ENCODE measurements around the gene DNAJA4.
A peak's percentile ranks its signal among the peaks of the same experiment; 100 is the strongest.

DNAJA4 gene

DNA sequence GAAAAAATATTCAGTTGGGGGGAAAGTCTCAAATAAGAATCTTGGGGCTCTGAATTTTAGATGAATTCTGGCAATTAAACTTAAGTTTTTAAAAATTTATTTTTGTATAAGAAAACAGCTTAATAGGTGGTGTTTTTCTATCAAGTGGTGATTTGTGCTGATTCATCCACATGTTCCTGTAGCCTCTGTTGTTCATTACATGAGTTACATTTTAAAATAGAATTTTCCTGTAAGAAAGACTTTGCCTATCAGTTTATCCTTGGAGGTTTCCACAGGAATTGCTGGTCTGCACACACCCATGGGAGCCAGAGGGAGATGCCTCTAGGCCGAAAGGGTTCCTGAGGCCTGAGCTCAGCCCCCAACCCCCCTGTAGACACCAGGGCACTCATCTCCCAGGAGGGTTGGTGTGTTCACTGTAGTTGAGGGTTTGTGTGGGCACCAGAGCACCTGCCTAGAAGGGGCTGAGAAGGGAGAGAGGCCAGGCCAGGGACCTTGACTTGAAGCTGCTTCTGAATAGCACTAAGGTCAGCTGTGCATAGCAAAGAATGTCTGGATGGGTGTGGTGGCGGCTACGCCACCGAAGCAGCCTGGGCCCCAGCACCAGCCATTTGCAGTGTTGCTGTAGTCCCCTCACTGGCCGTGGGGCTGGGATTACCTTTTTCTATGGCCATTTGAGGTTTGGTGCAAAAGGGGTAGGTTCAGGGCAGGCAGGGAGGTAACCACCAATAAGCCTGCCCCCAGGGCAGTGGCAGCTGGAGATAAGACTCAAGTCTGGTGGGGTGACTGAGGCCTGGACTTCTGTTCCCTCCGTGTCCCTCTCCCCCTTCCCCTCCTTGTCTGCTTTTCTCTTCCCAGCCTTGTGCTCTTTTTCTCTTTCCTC, 11.9 kb downstream of the DNAJA4 start:
- Histone ChIP-seq H3K27ac (no peak overlapping the region), H3K4me3 (ENCODE audit: low read depth, low read length) (no peak overlapping the region), H3K27me3 (replicated peaks) (no peaks in the 10 kb centered on the region), H3K36me3 (replicated peaks) (peaks cover 4% of the 10 kb centered on the region)
- in situ Hi-C loops (cut with HindIII; ENCODE audit: low pct_ligation_motif_present, low sequenced_read_pairs), result no loop called here
- DNase-seq, result no peak
- TF ChIP-seq, protein P1, sequence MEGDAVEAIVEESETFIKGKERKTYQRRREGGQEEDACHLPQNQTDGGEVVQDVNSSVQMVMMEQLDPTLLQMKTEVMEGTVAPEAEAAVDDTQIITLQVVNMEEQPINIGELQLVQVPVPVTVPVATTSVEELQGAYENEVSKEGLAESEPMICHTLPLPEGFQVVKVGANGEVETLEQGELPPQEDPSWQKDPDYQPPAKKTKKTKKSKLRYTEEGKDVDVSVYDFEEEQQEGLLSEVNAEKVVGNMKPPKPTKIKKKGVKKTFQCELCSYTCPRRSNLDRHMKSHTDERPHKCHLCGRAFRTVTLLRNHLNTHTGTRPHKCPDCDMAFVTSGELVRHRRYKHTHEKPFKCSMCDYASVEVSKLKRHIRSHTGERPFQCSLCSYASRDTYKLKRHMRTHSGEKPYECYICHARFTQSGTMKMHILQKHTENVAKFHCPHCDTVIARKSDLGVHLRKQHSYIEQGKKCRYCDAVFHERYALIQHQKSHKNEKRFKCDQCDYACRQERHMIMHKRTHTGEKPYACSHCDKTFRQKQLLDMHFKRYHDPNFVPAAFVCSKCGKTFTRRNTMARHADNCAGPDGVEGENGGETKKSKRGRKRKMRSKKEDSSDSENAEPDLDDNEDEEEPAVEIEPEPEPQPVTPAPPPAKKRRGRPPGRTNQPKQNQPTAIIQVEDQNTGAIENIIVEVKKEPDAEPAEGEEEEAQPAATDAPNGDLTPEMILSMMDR (IDR thresholded peaks at IDR 0.05; ENCODE audit: low read depth, low read length, missing control alignments), result no peak

DNA sequence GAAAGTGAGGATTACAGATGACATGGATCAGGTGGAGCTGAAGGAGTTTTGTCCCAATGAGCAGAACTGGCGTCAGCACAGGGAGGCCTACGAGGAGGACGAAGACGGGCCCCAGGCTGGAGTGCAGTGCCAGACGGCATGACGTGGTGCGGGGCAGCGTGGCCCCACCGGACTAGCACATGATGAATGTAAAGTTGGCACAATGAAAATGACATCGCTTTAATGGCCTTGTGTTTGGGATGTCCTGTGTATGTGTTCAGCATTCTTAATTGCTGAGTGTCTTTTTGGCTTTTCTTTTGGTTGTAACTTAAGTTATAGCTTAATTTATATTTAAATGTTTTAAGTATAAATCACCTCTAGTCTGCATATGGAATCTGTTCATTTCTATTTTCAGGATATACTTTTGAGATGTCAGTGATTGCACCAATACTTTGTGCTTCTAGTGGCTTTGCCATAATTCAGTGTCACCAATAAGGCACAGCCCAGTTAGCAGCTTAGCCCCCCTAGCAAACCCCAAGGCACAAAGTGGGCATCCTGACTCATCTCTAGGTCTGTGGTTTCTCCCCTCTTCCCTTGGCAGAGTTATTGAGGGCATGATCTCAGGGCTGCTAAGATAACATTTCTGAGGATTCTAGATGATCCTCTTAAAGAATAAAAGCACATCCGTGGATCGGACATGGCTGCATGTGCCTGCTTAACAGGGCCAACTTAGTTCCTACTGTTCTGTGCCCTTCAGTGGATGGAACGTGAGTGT, 16.1 kb downstream of the DNAJA4 start:
- TF ChIP-seq, protein P1 (IDR thresholded peaks at IDR 0.05; ENCODE audit: low read depth, low read length, missing control alignments), result no peak
- Histone ChIP-seq H3K27ac (no peak overlapping the region), H3K27me3 (replicated peaks) (no peaks in the 10 kb centered on the region), H3K4me3 (ENCODE audit: low read depth, low read length) (no peak overlapping the region), H3K36me3 (replicated peaks) (peaks cover 25% of the 10 kb centered on the region)
- in situ Hi-C loops (cut with HindIII; ENCODE audit: low pct_ligation_motif_present, low sequenced_read_pairs), result no loop called here
- no peak for DNase-seq

DNA sequence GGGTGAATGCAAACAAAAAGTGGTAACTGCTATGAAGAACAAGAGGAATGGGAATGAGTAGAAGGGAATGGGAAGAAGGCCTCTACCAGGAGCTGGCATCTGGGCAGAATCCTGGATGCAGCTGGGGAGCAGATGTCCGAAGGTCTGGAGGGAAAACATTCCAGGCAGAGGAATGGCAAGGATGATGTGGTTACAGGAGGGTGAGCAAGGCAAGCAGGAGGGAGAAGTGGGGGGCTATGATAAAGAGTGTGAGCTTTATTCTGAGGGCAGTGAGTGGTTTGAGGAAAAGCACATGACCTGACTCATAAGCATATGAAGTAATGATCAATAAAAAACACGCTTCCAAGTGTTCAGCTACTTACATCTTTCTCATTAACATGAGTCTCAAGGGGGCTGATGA, 18.0 kb downstream of the DNAJA4 start:
- in situ Hi-C loops (cut with HindIII; ENCODE audit: low pct_ligation_motif_present, low sequenced_read_pairs), result no loop called here
- peaks cover 32% of the 10 kb centered on the region for H3K36me3 ChIP-seq (replicated peaks)
- H3K27ac ChIP-seq, result no peak overlapping the region
- DNase-seq, result no peak
- TF ChIP-seq, protein P1 (IDR thresholded peaks at IDR 0.05; ENCODE audit: low read depth, low read length, missing control alignments), result no peak
- H3K27me3 ChIP-seq (replicated peaks), result no peaks in the 10 kb centered on the region
- no peak overlapping the region for H3K4me3 ChIP-seq (ENCODE audit: low read depth, low read length)

DNA sequence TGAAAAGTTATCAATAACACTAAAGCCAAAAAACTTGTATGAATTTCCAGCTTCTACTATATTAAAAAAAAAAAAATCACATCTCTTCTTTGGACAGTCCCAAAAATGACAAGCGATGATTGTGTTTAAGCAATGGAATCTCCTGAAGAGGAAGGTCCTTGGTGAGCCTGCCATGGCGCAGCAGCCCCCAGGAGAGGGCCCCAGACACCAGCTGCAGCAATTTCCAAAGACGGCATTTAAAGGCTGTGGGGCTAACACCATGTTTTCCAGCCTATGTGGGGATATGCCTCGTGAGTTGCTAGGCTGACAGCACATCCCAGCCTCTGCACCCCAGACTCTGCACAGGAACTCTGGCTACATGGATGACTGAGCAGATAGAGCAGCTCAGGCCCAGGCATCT, 20.4 kb downstream of the DNAJA4 start:
- peaks cover 52% of the 10 kb centered on the region for H3K36me3 ChIP-seq (replicated peaks)
- DNase-seq, result no peak
- no peak overlapping the region for H3K4me3 ChIP-seq (ENCODE audit: low read depth, low read length)
- TF ChIP-seq, protein P1 (IDR thresholded peaks at IDR 0.05; ENCODE audit: low read depth, low read length, missing control alignments), result peak; percentile 47
- H3K27ac ChIP-seq, result no peak overlapping the region
- in situ Hi-C loops (cut with HindIII; ENCODE audit: low pct_ligation_motif_present, low sequenced_read_pairs), result no loop called here
- H3K27me3 ChIP-seq (replicated peaks), result no peaks in the 10 kb centered on the region

DNA sequence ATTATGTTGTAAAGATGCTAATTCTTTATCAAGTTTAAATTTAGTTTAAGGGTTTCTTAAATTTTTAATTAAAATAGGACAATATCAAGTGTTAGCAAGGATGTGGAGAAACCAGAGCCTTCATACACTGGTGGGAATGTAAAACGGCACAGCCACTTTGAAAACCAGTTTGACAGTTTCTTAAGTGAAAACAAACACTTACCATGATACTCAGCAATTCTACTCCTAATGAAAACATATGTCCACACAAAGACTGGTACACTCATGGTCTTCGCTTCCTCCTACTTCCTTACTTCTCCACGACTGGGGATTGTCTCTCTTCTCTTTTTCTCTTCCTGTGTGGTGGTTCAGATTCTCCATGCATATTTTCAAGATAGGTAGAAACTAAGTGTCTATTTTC, 25.9 kb downstream of the DNAJA4 start:
- H3K36me3 ChIP-seq (replicated peaks), result peaks cover 51% of the 10 kb centered on the region

More for the DNA sequence above, 25.9 kb downstream of the DNAJA4 start:
- Histone ChIP-seq H3K27ac (no peak overlapping the region), H3K4me3 (ENCODE audit: low read depth, low read length) (no peak overlapping the region), H3K27me3 (replicated peaks) (no peaks in the 10 kb centered on the region)
- DNase-seq, result no peak
- in situ Hi-C loops (cut with HindIII; ENCODE audit: low pct_ligation_motif_present, low sequenced_read_pairs), result no loop called here
- TF ChIP-seq, protein P1 (IDR thresholded peaks at IDR 0.05; ENCODE audit: low read depth, low read length, missing control alignments), result no peak
